Fibroblast of peridontal ligament (primary cell): ENCODE results near the gene ARHGEF10L.

Experiments used
- DNase-seq: peaks from one replicate; pipeline ENCODE4 v3.0.0-alpha.2; 2010; ENCODE audit errors: extremely low read depth

ARHGEF10L gene

DNA sequence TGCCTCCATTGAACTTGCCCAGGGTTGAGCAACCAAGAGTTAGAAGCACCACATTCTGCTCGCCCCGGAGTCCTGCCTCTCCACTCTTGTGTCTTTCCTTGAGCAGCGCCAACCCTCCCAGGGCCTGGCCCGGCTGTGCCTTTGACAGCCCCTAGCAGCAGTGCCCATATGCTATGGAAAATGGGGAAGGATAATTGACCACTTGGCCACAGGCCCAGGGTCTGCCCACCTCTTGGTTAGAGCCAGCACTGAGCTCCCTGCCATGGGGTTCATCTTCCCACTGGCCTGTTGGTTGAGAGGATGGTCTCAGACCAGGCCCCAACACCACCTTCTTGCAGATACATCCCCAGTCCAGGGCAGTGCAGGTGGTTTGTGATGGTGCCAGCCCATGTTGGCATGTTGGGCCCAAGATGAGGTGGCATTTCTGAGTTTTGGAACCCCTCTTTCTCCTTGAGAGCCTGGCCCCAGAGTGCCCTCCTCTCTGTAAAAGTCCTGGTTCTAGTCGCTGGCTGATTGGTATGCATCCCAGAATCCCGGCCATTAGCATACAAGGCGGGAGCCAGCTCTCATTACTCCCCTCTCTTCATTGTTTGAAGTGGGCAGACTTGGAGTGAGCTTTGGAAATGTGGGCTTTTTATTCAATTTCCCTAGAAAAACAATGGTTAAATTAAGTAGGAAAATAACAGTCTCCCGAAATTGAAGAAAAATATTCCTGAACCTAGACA is 7.6 kb downstream of the ARHGEF10L start:
- no peak for DNase-seq

DNA sequence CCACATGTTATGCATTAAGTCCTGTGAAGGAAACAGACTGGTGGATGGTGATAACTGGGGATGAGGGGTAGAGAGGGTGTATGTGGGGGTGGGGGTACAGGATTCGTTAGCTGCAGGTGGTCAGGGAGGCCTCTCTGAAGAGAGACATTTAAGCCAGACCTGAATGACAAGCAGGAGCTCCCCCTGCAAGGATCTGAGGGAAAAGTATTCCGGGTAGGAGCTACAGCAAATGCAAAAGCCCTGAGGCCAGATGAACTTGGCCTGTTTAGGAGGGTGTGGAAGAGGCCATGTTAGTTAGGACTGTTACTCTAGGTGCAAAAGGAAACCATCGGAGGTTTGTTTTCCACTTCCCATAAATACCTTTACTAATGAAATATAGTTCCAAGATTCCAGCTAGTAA is 9.9 kb downstream of the ARHGEF10L start:
- no peak for DNase-seq

DNA sequence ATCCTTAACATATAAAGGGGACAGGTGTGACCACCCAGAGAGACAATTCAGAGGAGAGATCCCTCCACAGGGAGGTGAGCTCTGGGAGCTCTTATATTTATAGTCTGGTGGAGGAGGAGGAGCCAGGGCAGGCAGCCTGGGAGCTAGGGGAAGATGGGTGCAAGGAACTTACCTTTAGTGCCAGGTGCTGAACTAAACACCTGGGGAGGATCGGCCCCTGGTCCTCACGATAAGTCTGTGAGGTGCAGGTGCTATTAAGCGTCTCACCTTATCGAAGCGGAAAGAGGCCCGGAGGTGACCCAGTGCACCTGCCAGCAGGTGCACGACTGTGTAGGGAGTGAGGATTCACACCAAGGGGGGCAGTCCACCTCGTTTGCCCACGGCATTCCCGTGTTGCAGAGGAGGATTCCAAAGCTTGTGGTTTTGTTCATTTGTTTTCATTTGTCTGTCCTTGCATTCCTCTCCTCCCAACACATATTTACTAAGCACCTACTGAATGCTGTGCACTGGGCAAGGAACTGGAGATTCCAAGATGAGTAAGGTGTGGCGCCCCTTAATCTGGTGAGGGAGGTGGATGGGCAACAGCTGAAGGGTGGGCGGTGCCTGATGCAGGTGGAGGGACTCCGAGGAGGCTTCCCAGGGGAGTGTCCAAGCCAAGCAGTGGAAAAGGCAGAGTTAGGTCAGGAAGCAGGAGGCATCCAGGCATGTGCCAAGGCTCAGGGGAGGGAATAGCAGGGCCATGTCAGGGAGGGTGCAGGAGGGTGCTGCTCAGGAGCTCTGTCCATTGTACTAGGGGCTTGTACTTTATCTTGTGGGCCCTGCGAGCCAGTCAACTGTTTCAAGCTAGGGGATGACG is 11.5 kb downstream of the ARHGEF10L start:
- DNase-seq: no peak

DNA sequence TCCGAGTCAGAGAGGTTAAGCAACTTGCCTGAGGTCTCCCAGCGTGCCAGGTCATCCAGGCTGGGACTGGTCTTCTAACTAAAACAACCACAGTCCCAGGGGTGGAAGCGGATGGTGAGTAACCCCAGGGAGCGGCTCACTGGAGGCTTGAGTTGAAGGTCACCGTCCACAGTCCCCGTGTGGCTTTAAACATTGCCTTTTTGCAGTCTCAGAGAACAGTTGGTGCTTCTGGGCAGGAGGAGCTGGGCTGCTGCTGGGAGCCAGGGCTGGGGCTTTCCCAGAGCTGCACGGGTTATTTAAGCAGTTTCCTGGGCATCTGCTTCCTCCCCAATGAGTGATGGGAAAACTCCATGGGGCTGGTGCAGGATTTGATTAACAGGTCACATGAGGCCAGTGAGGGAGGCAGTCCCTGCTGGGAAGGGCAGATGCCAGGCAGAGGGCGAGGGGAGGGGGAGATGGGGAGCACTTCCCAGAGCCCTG is 12.3 kb downstream of the ARHGEF10L start:
- DNase-seq: peak; percentile 59

DNA sequence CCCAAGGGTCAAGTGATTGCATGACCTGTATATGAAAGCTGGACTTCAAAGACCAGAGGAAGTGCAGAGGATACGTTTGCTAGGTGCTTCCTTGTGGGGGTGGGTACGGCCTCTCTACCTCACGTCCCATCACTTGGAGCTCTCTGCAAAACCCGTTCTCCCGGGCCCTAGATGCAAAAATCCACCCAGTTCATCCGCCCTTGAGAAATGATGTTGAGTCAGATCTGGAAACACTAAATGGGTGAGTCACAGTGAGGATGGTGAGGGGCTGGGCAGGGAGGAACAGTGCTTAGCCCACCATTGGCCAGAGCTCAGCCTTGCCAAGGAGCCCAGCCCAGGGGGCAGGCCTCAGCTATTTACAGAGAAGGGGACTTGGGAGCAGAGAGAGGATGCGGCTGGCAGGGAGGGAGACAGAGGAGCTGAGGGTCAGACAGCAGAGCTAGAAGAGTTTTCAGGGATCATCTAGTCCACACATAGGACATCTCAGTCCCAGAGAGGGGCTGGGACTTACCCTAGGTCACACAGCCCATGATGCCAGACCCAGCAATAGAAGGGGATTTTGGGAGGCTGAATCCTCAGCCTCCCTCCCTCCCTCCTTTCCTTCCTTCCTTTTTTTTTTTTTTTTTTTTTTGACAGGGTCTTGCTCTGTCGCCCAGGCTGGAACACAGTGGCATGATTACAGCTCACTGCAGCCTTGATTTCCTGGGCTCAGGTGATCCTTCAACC is 14.6 kb downstream of the ARHGEF10L start:
- DNase-seq: peak; percentile 72

DNA sequence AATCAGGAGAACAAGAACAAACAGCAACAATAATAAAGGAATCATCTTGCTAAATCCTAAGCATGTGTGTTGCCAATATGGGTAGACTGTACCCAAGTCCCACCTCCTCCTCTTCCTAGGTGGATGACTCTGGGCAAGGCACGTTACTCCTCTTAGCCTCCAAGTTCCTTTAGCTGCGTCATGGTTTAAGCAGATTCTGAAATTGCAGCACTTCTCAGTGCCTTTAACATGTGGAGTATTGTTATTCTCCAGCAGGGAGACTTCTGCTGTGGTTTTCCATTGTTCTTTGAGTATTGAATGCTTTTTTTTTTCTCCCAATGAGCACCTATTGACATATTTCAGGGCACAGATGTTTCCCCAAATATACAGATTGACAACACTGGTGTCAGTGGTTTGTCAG is 15.5 kb downstream of the ARHGEF10L start:
- DNase-seq: no peak

DNA sequence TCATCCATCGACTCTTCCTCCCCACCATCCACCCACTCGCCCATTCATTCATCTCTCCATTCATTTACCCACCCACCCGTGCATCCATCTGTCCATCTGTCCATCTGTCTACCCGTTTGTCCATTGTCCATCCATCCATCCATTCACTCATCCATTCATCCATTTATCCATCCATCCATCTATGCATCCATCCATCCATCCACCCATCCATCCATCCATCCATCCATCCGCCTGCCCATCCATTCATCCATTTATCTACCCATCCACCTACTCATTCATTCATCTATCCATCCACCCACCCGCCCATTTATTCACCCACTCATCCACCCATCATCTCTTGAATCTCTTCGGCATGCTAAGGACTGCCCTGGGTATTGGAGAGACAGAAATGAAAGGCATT is 18.5 kb downstream of the ARHGEF10L start:
- no peak for DNase-seq

DNA sequence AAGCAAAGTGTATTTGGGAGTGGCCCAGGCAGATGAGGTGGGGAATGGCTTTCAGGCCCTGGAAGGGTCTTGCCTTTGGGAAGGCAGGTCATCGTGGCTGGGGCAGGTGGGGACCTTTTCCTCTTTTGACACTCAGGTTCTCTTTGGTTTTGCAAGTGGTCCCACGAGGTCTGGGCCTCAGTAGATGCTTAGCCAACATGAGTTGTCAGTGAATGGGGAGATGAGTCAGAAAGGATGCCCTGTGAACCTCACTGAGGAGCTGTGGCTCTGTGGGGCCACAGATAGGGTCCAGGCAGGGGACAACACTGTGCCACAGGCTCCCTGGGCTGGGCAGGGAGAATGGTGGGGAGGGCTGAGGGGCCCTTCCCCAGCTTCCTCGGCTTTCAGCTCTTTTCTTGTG is 19.0 kb downstream of the ARHGEF10L start:
- DNase-seq: no peak

DNA sequence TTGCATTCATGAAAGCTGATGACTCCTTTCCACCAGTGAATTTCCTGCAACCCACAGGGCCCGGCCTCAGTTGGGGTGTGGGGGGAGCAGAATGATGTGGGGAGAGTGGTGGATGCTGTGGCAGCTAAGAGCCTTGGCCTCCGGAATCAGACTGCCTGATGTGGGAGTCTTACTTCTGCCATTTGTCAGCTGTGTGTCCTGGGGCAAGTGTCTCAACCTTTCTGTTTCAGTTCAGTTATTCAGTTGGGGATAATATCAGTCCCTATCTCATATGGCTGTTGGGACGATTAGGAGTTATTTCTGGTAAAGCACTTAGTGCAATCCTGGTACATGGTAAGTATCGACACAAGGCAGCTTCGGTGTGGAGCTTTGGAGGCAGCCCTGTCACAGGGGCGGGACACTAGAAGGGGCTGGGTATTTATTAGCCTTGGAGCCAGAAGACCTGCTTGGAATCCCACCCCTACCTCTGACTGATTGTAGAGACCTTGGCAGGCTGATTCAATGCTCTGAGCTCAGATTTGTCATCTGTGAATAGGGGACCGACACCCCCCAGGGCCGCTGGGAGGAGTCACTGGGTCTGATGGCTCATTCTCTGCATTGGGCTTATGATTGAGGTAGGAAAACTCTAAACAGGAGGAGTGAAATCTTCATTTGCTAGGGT is 19.6 kb downstream of the ARHGEF10L start:
- DNase-seq: no peak

DNA sequence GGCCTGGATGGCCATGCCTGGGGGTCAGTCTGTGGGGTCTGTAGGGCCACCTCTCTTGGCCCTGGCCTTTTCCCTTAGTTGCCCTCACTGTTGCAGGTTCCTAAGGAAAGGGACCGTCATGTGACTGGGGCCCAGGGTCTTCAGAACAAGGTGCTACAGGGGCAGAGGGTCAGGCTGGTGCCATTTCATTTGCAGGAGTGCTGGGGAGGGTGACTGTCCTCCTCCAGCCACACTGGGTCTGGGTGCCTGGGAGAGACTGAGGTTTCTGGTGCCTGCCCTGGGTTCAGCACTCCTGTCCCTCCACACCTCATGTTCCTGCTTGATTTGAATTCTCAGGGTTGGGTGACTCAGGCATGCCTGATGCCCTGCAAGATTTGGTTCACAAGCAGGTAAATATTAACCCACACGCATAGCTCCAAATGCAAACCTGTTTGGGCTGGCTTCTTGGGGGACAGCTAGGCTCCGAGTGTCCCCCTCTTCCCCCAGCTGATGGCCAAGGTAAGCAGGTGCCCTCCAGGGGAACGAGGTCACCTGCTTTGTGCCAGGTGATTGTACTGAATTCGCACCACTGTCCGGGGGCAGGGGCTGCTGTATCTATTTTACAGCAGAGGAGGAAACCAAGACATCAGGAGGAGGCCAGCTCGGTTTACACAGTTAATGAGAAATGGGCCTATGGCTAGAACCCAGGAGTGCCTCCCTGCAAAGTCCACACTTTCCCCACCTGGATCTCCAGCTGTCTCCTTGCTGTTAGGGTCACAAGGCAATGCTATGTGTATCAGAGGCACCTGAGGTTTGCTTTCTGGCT is 20.3 kb downstream of the ARHGEF10L start:
- no peak for DNase-seq

DNA sequence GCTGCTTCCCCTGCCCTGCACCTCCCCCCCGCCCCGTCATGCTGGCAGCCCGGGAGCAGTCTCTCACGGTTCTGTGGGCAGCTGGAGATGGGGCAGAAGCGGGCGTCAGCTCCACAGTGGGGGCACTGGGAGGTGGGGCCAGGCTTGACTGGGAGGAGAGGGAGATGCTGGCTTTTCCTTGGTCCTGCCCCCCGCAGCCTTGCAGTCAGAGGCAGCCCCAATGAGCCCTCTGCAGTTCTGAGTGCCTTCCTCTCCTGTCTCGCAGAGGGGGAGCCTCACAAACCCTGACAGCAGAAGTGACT is 21.7 kb downstream of the ARHGEF10L start:
- DNase-seq: no peak

DNA sequence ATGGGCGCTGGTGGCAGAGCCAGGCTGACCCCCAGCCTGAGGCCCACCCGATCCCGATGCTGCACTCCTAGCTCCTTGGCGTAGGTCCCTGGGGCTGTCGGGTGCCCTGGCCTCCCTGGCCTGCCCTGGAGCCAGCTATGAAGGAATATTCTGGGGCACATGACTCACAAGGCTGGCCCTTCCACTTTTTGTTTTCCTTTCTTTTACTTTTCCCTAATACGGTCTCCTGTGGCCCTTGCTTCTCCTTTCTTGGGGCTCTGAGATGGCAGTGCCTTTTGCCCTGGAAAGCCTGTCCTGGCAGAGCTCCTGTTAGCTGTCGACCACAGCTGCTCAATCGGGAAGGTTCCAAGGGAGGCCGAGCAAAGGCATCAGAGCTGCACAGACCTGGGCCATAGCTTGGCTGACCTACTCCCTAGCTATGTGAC is 22.1 kb downstream of the ARHGEF10L start:
- DNase-seq: peak; percentile 34

DNA sequence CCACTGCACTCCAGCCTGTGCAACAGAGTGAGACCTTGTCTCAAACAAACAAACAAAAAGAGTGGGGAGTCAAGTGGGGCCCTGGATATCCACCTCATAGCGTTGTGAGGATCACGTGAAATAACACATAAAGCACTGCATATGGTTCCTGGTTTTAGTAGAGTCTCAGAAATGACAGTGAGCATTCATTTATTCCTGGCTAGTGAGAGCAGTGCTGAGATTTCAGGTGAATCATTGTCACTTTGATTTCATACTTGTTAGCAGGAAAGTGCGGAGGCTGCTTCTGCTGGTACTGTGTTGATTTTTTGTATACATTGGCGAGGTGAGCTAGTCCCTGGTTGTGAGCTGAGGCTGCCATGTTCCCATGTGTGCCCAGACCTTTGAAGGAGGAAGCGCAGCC is 22.9 kb downstream of the ARHGEF10L start:
- no peak for DNase-seq

DNA sequence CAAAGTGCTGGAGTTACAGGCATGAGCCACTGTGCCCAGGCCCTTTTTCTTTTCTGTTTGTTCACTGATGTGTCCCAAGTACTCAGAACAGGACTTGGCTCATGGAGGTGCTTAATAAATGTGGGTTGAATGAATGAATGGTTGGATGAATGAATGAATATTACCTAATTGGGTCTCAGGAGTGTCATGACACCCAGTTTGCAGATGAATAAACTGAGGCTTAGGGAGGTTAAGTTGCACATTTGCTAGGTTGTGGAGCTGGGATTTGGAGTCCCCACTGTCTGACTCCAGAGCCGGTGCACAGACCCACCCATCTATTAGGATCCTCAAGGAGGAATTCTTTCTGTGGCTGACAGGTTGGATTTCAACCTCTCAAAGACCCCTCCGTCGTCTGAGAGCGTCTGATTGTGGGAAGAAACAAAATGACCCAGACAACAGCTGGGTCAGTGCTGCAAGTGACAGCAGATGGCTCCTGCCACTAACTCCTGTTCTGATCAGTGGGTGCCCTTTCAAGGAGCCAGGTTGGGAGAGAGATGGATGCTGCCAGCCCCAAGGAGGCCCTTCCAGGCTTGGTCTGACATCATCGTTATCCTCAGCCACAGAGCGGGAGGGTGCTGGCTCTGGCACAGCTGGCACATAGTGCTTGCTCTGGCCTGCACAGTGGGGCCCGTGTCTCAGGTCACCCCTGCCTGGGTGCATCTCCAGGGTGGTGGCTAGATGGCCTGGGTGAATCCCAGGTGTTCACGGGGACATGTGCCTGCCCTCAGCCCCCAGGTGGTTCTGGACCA is 24.2 kb downstream of the ARHGEF10L start:
- no peak for DNase-seq

DNA sequence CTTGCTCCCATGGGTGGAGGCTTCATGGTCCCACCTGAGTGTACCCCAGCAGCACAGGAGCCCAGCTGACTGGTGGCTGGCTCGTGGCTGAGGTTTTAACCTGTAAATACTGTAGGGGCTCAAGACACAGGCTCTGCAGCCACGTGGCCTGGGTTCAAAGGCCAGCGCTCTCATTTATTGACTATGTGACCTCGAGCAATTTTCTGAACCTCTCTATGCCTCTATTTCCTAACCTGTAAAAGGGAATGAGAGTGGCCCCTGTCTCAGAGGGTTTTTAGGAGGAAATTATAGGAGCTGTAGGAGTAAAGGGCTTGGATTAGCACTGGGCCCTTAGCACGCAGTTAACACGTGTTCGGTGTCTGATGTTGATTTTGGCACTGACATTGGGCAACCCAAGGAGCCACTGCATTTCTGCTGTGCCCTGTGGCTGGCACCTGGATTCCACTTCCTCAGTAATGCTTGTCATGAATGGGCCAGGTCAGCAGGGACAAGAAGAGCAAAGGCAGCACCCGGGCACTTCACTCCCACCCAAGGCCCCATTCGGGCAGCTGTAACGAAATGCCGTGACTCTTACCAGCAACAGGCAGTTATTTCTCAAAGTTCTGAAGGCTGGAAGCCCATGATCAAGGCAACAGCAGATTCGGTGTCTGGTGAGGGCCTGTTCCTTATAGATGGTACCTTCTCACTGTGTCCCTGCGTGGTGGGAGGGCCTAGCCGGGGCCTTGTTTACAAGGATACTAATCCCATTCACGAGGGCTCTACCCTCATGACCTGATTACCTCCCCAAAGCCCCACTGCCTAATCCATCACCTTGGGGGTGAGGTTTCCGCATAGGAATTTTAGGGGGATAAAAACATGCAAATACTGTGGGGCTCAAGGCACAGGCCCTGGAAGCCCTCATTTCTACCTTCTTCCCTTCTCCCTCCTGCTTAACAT is 25.2 kb downstream of the ARHGEF10L start:
- no peak for DNase-seq

DNA sequence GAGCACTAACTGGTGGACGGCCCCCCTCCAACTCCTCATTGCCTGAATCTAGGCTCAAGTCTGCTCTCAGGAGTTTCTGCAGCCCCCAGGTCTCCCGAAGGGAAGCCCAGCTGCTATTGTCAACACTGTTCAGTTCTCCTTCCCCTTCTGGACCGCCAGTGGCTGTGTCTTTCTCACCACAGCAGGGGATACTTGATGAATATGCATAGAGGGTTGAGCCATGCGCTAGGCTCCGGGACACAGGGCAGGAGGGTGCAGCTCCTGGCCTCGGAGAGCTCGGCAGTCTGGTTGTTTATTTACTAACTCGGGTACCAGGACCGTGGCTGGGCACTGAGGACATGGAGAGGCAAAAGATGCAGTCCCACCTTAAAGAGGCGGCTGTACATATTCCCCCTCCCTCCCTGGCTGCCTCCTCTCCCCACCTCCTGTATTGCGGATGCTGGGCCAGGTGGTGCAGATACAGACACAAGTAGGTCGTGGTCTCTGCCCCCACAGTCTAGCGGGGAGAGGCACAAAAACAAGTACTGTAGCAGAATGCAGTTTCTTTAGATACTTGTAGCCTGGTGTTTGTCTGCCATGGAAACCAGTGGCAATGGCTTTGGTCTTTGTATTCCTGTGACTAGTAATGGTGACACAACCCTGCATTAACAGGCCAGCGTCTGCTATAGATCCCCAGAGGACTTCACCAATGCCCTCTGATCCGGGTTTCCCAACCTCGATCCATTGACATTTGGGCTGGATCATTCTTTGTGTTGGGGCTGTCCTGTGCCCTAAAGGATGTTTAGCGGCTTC is 26.2 kb downstream of the ARHGEF10L start:
- DNase-seq: no peak

DNA sequence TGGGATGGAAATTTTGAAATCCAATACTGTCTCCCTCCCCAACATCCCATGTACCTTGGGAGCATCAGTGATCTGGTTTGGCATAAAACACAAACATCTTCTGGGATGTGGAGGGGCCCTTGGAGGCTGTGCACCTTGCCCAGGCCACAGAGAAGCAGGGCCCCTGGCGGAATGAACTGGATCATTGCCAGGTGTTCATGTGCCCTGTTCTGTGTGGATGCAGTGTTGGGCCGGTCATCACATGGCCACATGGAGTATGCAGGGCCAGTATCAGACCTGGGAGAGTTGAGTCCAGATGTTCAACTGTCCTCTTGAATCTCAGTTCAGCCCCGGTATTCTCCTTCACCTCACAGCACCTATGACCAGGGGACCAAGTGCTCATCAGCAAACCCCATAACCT is 26.9 kb downstream of the ARHGEF10L start:
- DNase-seq: no peak

DNA sequence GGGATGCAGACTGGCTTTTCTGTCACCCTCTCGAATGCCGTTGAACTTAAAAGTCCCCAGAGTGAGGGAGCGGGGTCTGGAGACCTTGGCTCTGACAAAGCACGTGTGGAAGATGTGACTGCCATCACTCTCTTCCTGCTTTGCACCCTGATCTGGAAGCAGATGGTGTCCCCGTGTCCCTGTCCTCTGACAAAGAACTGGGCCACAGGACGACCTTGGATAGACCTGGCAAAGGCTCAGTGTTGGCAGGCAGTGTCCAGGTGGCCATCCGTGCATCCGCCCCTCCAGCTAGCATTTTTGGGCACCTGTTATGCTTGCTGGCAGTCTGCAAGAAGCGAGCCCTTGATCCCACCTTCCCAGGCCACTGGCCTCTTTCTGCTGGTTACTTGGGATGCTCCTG is 27.4 kb downstream of the ARHGEF10L start:
- no peak for DNase-seq
